ENCODE results near the gene CD19.
"Not testable (repeated sequence)": the region's sequence is repeated elsewhere in the genome, so short reads cannot be mapped to it uniquely, and the experiment has no call there.

CD19 gene

DNA sequence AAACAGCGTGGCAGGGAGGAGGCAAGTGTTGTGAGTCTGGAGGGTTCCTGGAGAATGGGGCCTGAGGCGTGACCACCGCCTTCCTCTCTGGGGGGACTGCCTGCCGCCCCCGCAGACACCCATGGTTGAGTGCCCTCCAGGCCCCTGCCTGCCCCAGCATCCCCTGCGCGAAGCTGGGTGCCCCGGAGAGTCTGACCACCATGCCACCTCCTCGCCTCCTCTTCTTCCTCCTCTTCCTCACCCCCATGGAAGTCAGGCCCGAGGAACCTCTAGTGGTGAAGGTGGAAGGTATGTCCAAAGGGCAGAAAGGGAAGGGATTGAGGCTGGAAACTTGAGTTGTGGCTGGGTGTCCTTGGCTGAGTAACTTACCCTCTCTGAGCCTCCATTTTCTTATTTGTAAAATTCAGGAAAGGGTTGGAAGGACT lies at the start of gene CD19:
Gene CD19, plus strand, starts transcription at position 171 of the 425 bp plus-strand sequence. Its CDS starts 30 bp downstream, at position 201.
- ChIA-PET CTCF (interaction anchor here (5.7 to 5.8 kb wide), 2 partner anchors 12 kb away, joined by 44 to 48 read pairs; no protein-coding TSS in a partner anchor), POLR2A (no interaction called here)
- TF ChIP-seq CTCF (IDR thresholded peaks at IDR 0.05; ENCODE audit: insufficient read depth, low read length, missing control alignments): no peak
- H3K4me3 ChIP-seq (ENCODE audit: low read depth, low read length): no peak within 1 kb of the TSS
- no peak for DNase-seq (ENCODE audit: low read depth, low spot score)

DNA sequence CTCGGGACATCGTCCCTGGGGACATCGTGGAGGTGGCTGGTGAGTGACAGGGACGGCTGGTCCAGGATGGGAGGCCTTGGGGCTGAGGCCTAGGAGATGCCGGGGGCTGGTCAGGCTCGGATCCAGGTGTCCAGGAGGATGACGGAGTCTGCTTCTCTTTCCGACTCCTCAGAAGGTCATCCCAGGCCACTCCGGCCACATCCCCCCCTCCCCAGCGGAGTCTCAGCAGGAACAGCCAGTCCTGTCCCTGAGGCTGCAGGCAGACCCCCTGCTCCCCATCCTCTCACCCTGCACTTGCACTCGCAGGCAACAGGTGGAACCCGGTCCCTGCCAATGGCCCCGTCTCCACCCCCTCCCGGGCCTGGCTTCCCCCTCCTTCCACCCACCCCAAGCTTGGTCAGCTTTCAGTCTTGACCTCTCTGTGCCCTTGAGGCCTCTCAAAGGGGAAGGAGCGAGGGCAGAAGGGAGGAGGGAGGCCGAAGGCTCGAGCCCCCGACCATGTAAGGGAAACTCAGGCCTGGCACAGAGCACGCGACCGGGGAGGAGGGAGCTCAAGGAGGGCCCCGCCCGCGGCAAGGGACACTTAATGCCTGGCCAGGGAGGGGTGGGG lies 49.1 kb upstream of the CD19 start:
- no peak overlapping the region for H3K4me3 ChIP-seq (ENCODE audit: low read depth, low read length)
- TF ChIP-seq CTCF (IDR thresholded peaks at IDR 0.05; ENCODE audit: insufficient read depth, low read length, missing control alignments): no peak
- DNase-seq (ENCODE audit: low read depth, low spot score): no peak
- CTCF ChIA-PET: no interaction called here
- POLR2A ChIA-PET: no interaction called here

- ChIA-PET POLR2A (no interaction called here), CTCF (no interaction called here)
- no peak overlapping the region for H3K4me3 ChIP-seq (ENCODE audit: low read depth, low read length)
- DNase-seq (ENCODE audit: low read depth, low spot score): no peak
- no peak for TF ChIP-seq CTCF (IDR thresholded peaks at IDR 0.05; ENCODE audit: insufficient read depth, low read length, missing control alignments)
Observed at GRCh38 chr16:28883221-28883996, 48.4 kb upstream of the CD19 start.

DNA sequence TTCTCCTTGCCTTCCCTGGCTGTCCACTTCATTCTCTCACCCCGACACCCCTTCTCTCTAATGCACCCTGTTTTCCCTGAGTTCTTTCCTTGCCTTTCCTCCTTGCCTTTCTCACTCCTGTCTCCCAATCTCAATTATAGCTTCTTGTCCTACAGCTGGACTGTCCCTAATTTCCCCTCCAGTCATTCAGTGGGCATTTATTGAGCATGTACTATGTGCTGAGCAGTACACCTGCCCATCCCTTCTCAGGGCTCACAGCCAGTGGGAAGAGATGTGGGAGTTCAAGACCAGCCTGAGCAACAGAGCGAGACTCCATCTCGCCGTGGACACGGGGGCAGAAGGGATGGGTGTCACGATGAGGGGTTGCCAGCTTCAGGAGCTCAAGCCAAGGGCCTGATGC lies 47.7 kb upstream of the CD19 start:
- H3K4me3 ChIP-seq (ENCODE audit: low read depth, low read length): no peak overlapping the region
- no peak for DNase-seq (ENCODE audit: low read depth, low spot score)
- POLR2A ChIA-PET: no interaction called here
- CTCF ChIA-PET: no interaction called here
- no peak for TF ChIP-seq CTCF (IDR thresholded peaks at IDR 0.05; ENCODE audit: insufficient read depth, low read length, missing control alignments)

DNA sequence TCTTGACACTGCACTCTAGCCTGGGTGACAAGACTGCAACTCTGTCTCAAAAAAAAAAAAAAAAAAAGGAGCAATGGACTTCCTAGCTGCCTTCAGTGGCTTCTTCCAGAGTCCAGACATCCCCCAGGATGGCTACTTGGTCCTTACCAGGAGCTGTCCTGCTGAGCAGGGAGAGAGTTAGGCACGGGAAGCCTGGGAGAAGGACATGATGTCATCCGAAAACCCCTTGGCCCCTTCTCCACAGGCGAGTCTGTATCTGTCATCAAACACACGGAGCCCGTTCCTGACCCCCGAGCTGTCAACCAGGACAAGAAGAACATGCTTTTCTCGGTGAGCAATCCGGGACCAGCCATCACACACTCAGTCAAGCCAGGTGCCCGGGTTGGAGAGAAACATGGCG lies 44.8 kb upstream of the CD19 start:
- no peak for DNase-seq (ENCODE audit: low read depth, low spot score)
- H3K4me3 ChIP-seq (ENCODE audit: low read depth, low read length): no peak overlapping the region
- TF ChIP-seq CTCF (IDR thresholded peaks at IDR 0.05; ENCODE audit: insufficient read depth, low read length, missing control alignments): no peak
- ChIA-PET POLR2A (interaction anchor here (0.6 kb wide), 1 partner anchor 13 kb away, joined by 3 read pairs; no protein-coding TSS in a partner anchor), CTCF (interaction anchor here (1.0 to 1.5 kb wide), 2 partner anchors 13 to 58 kb away, joined by 3 to 5 read pairs; no protein-coding TSS in a partner anchor)

GRCh38 chr16:28890355-28890754 lies 41.4 kb upstream of the CD19 start:
- POLR2A ChIA-PET; H3K4me3 ChIP-seq (ENCODE audit: low read depth, low read length); DNase-seq (ENCODE audit: low read depth, low spot score): not testable (repeated sequence)
- CTCF ChIA-PET: interaction anchor here (0.6 to 2.3 kb wide), 2 partner anchors 22 to 55 kb away, joined by 3 to 7 read pairs; no protein-coding TSS in a partner anchor
